Measurements from ENCODE around the gene SLC25A13. TPM values are rescaled to one million over a fixed set of nuclear protein-coding genes. Genes with fewer than 3 reads are reported as not detected.

Gene SLC25A13
- total RNA-seq, 1 experiment from 2014 or later: 102 TPM

- Mint-ChIP-seq H3K36me3 (ENCODE audit: insufficient read depth, unreplicated experiment) (peaks cover 14% of the 10 kb centered on the region), H3K4me1 (ENCODE audit: low read depth, unreplicated experiment) (no peaks in the 10 kb centered on the region), H3K9me3 (ENCODE audit: unreplicated experiment) (no peaks in the 10 kb centered on the region), H3K27me3 (ENCODE audit: insufficient read depth, unreplicated experiment) (no peaks in the 10 kb centered on the region), H3K27ac (ENCODE audit: unreplicated experiment) (no peak overlapping the region), H3K4me3 (ENCODE audit: unreplicated experiment) (no peak overlapping the region)
- CTCF ChIA-PET: no interaction called here
- Histone ChIP-seq H3K36me3 (ENCODE audit: control insufficient read depth, insufficient read depth, low read length) (no peaks in the 10 kb centered on the region), H3K27me3 (replicated peaks; ENCODE audit: control insufficient read depth, insufficient read depth, low read length) (no peaks in the 10 kb centered on the region), H3K4me1 (no peaks in the 10 kb centered on the region), H3K4me3 (ENCODE audit: low read depth, low read length) (no peak overlapping the region), H3K9me3 (peaks cover 3% of the 10 kb centered on the region; the same call in 1 of the 2 replicates)
- BruUV-seq (replicated peaks): no TSS peak
- no peak for DNase-seq
- intact Hi-C loops (cut with micrococcal nuclease; ENCODE audit: unreplicated experiment): no loop called here
- no peak for TF ChIP-seq CTCF (IDR thresholded peaks at IDR 0.05; ENCODE audit: insufficient read depth in 1 of 2, low read depth in 1 of 2, low read length in 1 of 2, severe bottlenecking in 1 of 2, unreplicated experiment in 1 of 2)
- POLR2A ChIA-PET: no interaction called here
Observed at GRCh38 chr7:96116173-96116572, 205.7 kb downstream of the SLC25A13 start.

DNA sequence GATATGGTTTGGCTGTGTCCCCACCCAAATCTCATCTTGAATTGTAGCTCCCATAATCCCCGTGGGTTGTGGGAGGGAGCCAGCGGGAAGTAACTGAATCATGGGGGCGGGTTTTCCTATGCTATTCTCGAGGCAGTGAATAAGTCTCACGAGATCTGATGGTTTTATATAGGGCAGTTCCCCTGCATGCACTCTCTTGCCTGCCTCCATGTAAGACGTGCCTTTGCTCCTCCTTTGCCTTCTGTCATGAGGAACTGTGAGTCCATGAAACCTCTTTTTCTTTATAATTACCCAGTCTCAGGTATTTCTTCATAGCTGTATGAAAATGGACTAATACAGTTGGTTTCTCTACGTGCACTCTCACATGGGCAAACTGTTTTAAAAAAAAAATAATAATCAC is 207.7 kb downstream of the SLC25A13 start:
- no peaks in the 10 kb centered on the region for H3K27me3 ChIP-seq (replicated peaks; ENCODE audit: control insufficient read depth, insufficient read depth, low read length)
- POLR2A ChIA-PET: no interaction called here
- CTCF ChIA-PET: no interaction called here
- H3K36me3 Mint-ChIP-seq (ENCODE audit: insufficient read depth, unreplicated experiment): no peaks in the 10 kb centered on the region
- peaks cover 2% of the 10 kb centered on the region for H3K27me3 Mint-ChIP-seq (ENCODE audit: insufficient read depth, unreplicated experiment)
- H3K9me3 ChIP-seq: peaks cover 3% of the 10 kb centered on the region; the same call in 1 of the 2 replicates
- no peak for TF ChIP-seq CTCF (IDR thresholded peaks at IDR 0.05; ENCODE audit: insufficient read depth in 1 of 2, low read depth in 1 of 2, low read length in 1 of 2, severe bottlenecking in 1 of 2, unreplicated experiment in 1 of 2)
- intact Hi-C loops (cut with micrococcal nuclease; ENCODE audit: unreplicated experiment): no loop called here
- no peak overlapping the region for H3K27ac Mint-ChIP-seq (ENCODE audit: unreplicated experiment)
- H3K4me3 Mint-ChIP-seq (ENCODE audit: unreplicated experiment): no peak overlapping the region
- no TSS peak for BruUV-seq (replicated peaks)
- DNase-seq: no peak
- no peaks in the 10 kb centered on the region for H3K4me1 Mint-ChIP-seq (ENCODE audit: low read depth, unreplicated experiment)
- no peaks in the 10 kb centered on the region for H3K36me3 ChIP-seq (ENCODE audit: control insufficient read depth, insufficient read depth, low read length)
- H3K9me3 Mint-ChIP-seq (ENCODE audit: unreplicated experiment): peaks cover 9% of the 10 kb centered on the region
- H3K4me1 ChIP-seq: no peaks in the 10 kb centered on the region
- H3K4me3 ChIP-seq (ENCODE audit: low read depth, low read length): no peak overlapping the region

DNA sequence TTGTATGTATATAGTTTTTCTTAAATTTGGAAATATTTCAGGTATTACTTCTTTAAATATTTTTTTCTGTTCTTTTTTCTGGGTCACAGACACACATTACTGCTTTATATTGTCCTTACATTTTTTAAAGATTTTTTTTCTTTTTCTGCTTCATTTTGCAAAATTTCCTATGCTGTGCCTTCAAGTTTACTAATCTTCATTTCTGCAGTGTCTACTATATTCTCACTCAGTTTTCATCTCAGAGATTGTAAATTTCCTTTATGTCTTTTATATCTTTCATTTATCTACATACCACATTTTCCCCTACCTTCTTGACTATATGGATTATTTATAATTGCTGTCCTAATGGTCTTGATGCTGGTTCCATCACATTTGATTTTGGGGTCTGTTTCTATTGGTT is 210.5 kb downstream of the SLC25A13 start:
- H3K36me3 Mint-ChIP-seq (ENCODE audit: insufficient read depth, unreplicated experiment): no peaks in the 10 kb centered on the region
- Histone ChIP-seq H3K4me1 (no peaks in the 10 kb centered on the region), H3K4me3 (ENCODE audit: low read depth, low read length) (no peak overlapping the region), H3K36me3 (ENCODE audit: control insufficient read depth, insufficient read depth, low read length) (no peaks in the 10 kb centered on the region), H3K9me3 (peaks cover 3% of the 10 kb centered on the region; the same call in 1 of the 2 replicates), H3K27me3 (replicated peaks; ENCODE audit: control insufficient read depth, insufficient read depth, low read length) (no peaks in the 10 kb centered on the region)
- DNase-seq: no peak
- H3K4me3 Mint-ChIP-seq (ENCODE audit: unreplicated experiment): no peak overlapping the region
- BruUV-seq (replicated peaks): no TSS peak
- ChIA-PET CTCF (no interaction called here), POLR2A (no interaction called here)
- intact Hi-C loops (cut with micrococcal nuclease; ENCODE audit: unreplicated experiment): no loop called here
- H3K9me3 Mint-ChIP-seq (ENCODE audit: unreplicated experiment): peaks cover 9% of the 10 kb centered on the region
- no peaks in the 10 kb centered on the region for H3K4me1 Mint-ChIP-seq (ENCODE audit: low read depth, unreplicated experiment)
- peaks cover 3% of the 10 kb centered on the region for H3K27me3 Mint-ChIP-seq (ENCODE audit: insufficient read depth, unreplicated experiment)
- TF ChIP-seq CTCF (IDR thresholded peaks at IDR 0.05; ENCODE audit: insufficient read depth in 1 of 2, low read depth in 1 of 2, low read length in 1 of 2, severe bottlenecking in 1 of 2, unreplicated experiment in 1 of 2): no peak
- no peak overlapping the region for H3K27ac Mint-ChIP-seq (ENCODE audit: unreplicated experiment)

All from Caco-2 (cell line).